H9 (cell line): ENCODE measurements around the gene SERPINB10. TPM values are rescaled to one million over a fixed set of nuclear protein-coding genes. Genes with fewer than 3 reads are reported as not detected.

Source experiments
- DNase-seq: peaks from one replicate; pipeline ENCODE4 v3.0.0-alpha.2; 2017
- H2AFZ ChIP-seq: one replicate; pipeline ENCODE4 v1.6.1; 2013; ENCODE audit warnings: mild to moderate bottlenecking, low read length, control low read depth, moderate library complexity
- H2AK5ac ChIP-seq: 2 replicates; pipeline ENCODE4 v1.6.1; 2013; ENCODE audit warnings: low read length, control low read depth, mixed read lengths; ENCODE audit not compliant: insufficient read length
- H2BK120ac ChIP-seq: one replicate; pipeline ENCODE4 v1.6.1; 2013; ENCODE audit warnings: low read depth, mild to moderate bottlenecking, low read length, control low read depth, inconsistent platforms; ENCODE audit not compliant: poor library complexity, severe bottlenecking
- H2BK12ac ChIP-seq: 2 replicates; pipeline ENCODE4 v1.6.1; 2013; ENCODE audit warnings: low read length, control low read depth, mixed read lengths, low read depth; ENCODE audit not compliant: insufficient read length
- H2BK15ac ChIP-seq: 2 replicates; pipeline ENCODE4 v1.6.1; 2013; ENCODE audit warnings: low read depth, low read length, control low read depth
- H2BK20ac ChIP-seq: one replicate; pipeline ENCODE4 v1.6.1; 2013; ENCODE audit warnings: low read depth, mild to moderate bottlenecking, low read length, control low read depth, inconsistent platforms; ENCODE audit not compliant: poor library complexity, severe bottlenecking
- H2BK5ac ChIP-seq: 2 replicates; pipeline ENCODE4 v1.6.1; 2013; ENCODE audit warnings: low read length, control low read depth, mixed read lengths; ENCODE audit not compliant: insufficient read length
- H3K14ac ChIP-seq: 2 replicates; pipeline ENCODE4 v1.6.1; 2013; ENCODE audit warnings: low read length, control low read depth; ENCODE audit not compliant: insufficient read depth
- H3K18ac ChIP-seq: 2 replicates; pipeline ENCODE4 v1.6.1; 2013; ENCODE audit warnings: low read depth, mild to moderate bottlenecking, mixed read lengths, low read length, control low read depth; ENCODE audit not compliant: insufficient read length
- H3K23ac ChIP-seq: 2 replicates; pipeline ENCODE4 v1.6.1; 2013; ENCODE audit warnings: low read length, control low read depth, mixed read lengths, low read depth; ENCODE audit not compliant: insufficient read length
- H3K23me2 ChIP-seq: 2 replicates; pipeline ENCODE4 v1.6.1; 2013; ENCODE audit warnings: low read depth, mild to moderate bottlenecking, mixed read lengths, low read length, control low read depth; ENCODE audit not compliant: insufficient read length, poor library complexity, severe bottlenecking
- H3K27ac ChIP-seq: 2 replicates; pipeline ENCODE4 v1.5.1; 2013; ENCODE audit warnings: low read length, control low read depth, mixed read lengths, low read depth; ENCODE audit not compliant: insufficient read length
- H3K27me3 ChIP-seq: 2 replicates; pipeline ENCODE4 v1.6.1; 2013; ENCODE audit warnings: low read length, control low read depth, inconsistent platforms; ENCODE audit not compliant: insufficient read depth
- H3K4ac ChIP-seq: 2 replicates; pipeline ENCODE4 v1.6.1; 2013; ENCODE audit warnings: low read depth, mild to moderate bottlenecking, control low read depth, inconsistent platforms, low read length, moderate library complexity
- H3K4me1 ChIP-seq: 2 replicates; pipeline ENCODE4 v1.6.1; 2013; ENCODE audit warnings: low read length, control low read depth, inconsistent platforms; ENCODE audit not compliant: insufficient read depth
- H3K4me2 ChIP-seq: 2 replicates; pipeline ENCODE4 v1.6.1; 2013; ENCODE audit warnings: low read length, control low read depth, mixed read lengths; ENCODE audit not compliant: insufficient read length, insufficient read depth
- H3K56ac ChIP-seq: 2 replicates; pipeline ENCODE4 v1.6.1; 2013; ENCODE audit warnings: low read depth, mild to moderate bottlenecking, mixed read lengths, low read length, control low read depth; ENCODE audit not compliant: insufficient read length
- H3K79me1 ChIP-seq: 2 replicates; pipeline ENCODE4 v1.6.1; 2013; ENCODE audit warnings: low read depth, mild to moderate bottlenecking, moderate library complexity, low read length, control low read depth, inconsistent platforms; ENCODE audit not compliant: insufficient read depth, poor library complexity, severe bottlenecking
- H3K79me2 ChIP-seq: 2 replicates; pipeline ENCODE4 v1.6.1; 2013; ENCODE audit warnings: low read length, control low read depth, inconsistent platforms; ENCODE audit not compliant: insufficient read depth
- H3K9ac ChIP-seq: 2 replicates; pipeline ENCODE4 v1.6.1; 2013; ENCODE audit warnings: low read length, control low read depth, mixed read lengths; ENCODE audit not compliant: insufficient read length; ENCODE audit errors: extremely low read depth
- H3K9me3 ChIP-seq: one replicate; pipeline ENCODE4 v1.6.1; 2013; ENCODE audit warnings: low read depth, low read length, inconsistent platforms; ENCODE audit not compliant: control insufficient read depth
- H3T11ph ChIP-seq: one replicate; pipeline ENCODE4 v1.6.1; 2013; ENCODE audit warnings: mild to moderate bottlenecking, low read length, control low read depth, inconsistent platforms
- H4K20me1 ChIP-seq: one replicate; pipeline ENCODE4 v1.6.1; 2013; ENCODE audit not compliant: control insufficient read depth, insufficient read length, insufficient read depth
- H4K5ac ChIP-seq: 2 replicates; pipeline ENCODE4 v1.6.1; 2013; ENCODE audit warnings: low read depth, mild to moderate bottlenecking, mixed read lengths, low read length, control low read depth; ENCODE audit not compliant: insufficient read length
- H4K8ac ChIP-seq: replicated peaks from 2 replicates; pipeline ENCODE4 v1.6.1; 2013; ENCODE audit warnings: low read length, control low read depth, mixed read lengths, low read depth; ENCODE audit not compliant: insufficient read length
- H4K91ac ChIP-seq: 2 replicates; pipeline ENCODE4 v1.6.1; 2013; ENCODE audit warnings: low read depth, mild to moderate bottlenecking, moderate library complexity, mixed read lengths, low read length, control low read depth; ENCODE audit not compliant: insufficient read length
- H3K27ac Mint-ChIP-seq, 3 experiments: 2 replicates in 2 of 3; 3 replicates in 1 of 3; pipeline ENCODE4 v1.8.0; 2020 to 2021; ENCODE audit warnings: mixed read lengths in 3 of 3, mild to moderate bottlenecking in 1 of 3, moderate library complexity in 1 of 3
- H3K27me3 Mint-ChIP-seq: 2 replicates; pipeline ENCODE4 v1.8.0; 2021; ENCODE audit warnings: low read depth, mild to moderate bottlenecking, moderate library complexity, mixed read lengths
- H3K36me3 Mint-ChIP-seq, 3 experiments: 2 replicates in 2 of 3; 3 replicates in 1 of 3; pipeline ENCODE4 v1.8.0; 2020 to 2021; ENCODE audit warnings: low read depth in 3 of 3, mixed read lengths in 3 of 3; ENCODE audit not compliant: insufficient read depth in 1 of 3
- H3K4me1 Mint-ChIP-seq, 2 experiments: 2 replicates each; pipeline ENCODE4 v1.8.0; 2020; ENCODE audit warnings: mixed read lengths in 2 of 2
- H3K4me3 Mint-ChIP-seq, 2 experiments: 2 replicates in 1 of 2; 3 replicates in 1 of 2; pipeline ENCODE4 v1.8.0; 2020 to 2021; ENCODE audit warnings: mild to moderate bottlenecking in 2 of 2, mixed read lengths in 2 of 2, moderate library complexity in 1 of 2
- H3K9me3 Mint-ChIP-seq, 2 experiments: 2 replicates in 1 of 2; 3 replicates in 1 of 2; pipeline ENCODE4 v1.8.0; 2020; ENCODE audit warnings: mild to moderate bottlenecking in 2 of 2, mixed read lengths in 2 of 2, moderate library complexity in 1 of 2
- CTCF ChIP-seq: fragments of 200-600 bp; sonication (generic); conservative IDR thresholded peaks from 3 replicates; pipeline ENCODE4 v1.8.0; 2021; ENCODE audit warnings: antibody characterized with exemption, mild to moderate bottlenecking
- WGBS: extraction: QIAGEN DNeasy Blood & Tissue Kit; methylation state at CpG from one replicate; pipeline ENCODE4 v1.1.7; 2013; ENCODE audit warnings: missing lambda C conversion rate, low lambda C conversion rate, mixed read lengths; ENCODE audit not compliant: insufficient read length; ENCODE audit errors: extremely low coverage; 5-methylcytosine and 5-hydroxymethylcytosine counted together
- total RNA-seq: library from RNA; stranded (reverse); gene quantifications from 2 replicates; pipeline ENCODE4 v1.2.1, GENCODE V29; 2021

SERPINB10 gene
- total RNA-seq, 1 experiment from 2014 or later, result not detected

GRCh38 chr18:63961435-63961980 lies 53.8 kb downstream of the SERPINB10 start:
- no peak overlapping the region for H3K4me3 Mint-ChIP-seq
- H3K36me3 Mint-ChIP-seq, result no peaks in the 10 kb centered on the region
- Histone ChIP-seq H3K9ac (no peak overlapping the region), H2AK5ac (no peak overlapping the region), H3K79me2 (no peaks in the 10 kb centered on the region), H3K79me1 (no peaks in the 10 kb centered on the region), H3K23me2 (no peaks in the 10 kb centered on the region), H3K18ac (no peak overlapping the region), H3K23ac (no peak overlapping the region), H3K27me3 (no peaks in the 10 kb centered on the region), H4K5ac (no peak overlapping the region), H3K27ac (no peak overlapping the region), H2BK20ac (no peak overlapping the region), H4K91ac (no peak overlapping the region), H3T11ph (no peak overlapping the region), H3K9me3 (no peaks in the 10 kb centered on the region), H2BK12ac (no peak overlapping the region), H4K20me1 (no peaks in the 10 kb centered on the region), H2BK120ac (no peak overlapping the region), H3K56ac (no peak overlapping the region), H3K4ac (no peak overlapping the region), H4K8ac (no peak overlapping the region), H2AFZ (no peak overlapping the region), H2BK15ac (no peak overlapping the region), H3K4me1 (no peaks in the 10 kb centered on the region), H2BK5ac (no peak overlapping the region), H3K4me2 (no peak overlapping the region), H3K14ac (no peak overlapping the region)
- H3K4me1 Mint-ChIP-seq, result no peaks in the 10 kb centered on the region
- peaks cover 3% of the 10 kb centered on the region; the same call in 1 of the 2 replicates for H3K27me3 Mint-ChIP-seq
- no peak for TF ChIP-seq CTCF
- H3K27ac Mint-ChIP-seq, result no peak overlapping the region
- no peaks in the 10 kb centered on the region for H3K9me3 Mint-ChIP-seq
- DNase-seq, result no peak
- WGBS, result no CpG with 5 or more reads among the region's 5 CpGs
